MCF 10A (cell line): Measurements from ENCODE around the gene ABAT. TPM values are rescaled to one million over a fixed set of nuclear protein-coding genes. Genes with fewer than 3 reads are reported as not detected.

Experiments used
- BruUV-seq: library from RNA; stranded (reverse); fragments of 400-500 nt; replicated peaks from 2 replicates; lab custom pipeline; 2021; lab: Mats Ljungman, UMichigan
- CTCF ChIA-PET: fragments of 300-600 bp; sonication (Branson Sonifier 250); formaldehyde crosslinking; extraction: SDS; loops from one replicate; lab custom pipeline; 2021; ENCODE audit warnings: antibody characterized with exemption, inconsistent platforms; lab: Yijun Ruan, JAX
- POLR2A ChIA-PET: fragments of 300-600, 350-650 bp; sonication (Branson Sonifier 250); formaldehyde crosslinking; extraction: SDS; loops from one replicate; lab custom pipeline; 2020; ENCODE audit warnings: antibody characterized with exemption, inconsistent platforms; lab: Yijun Ruan, JAX
- DNase-seq: peaks from one replicate; pipeline ENCODE4 v3.0.0-alpha.2; 2018; ENCODE audit not compliant: unreplicated experiment
- H3K27ac Mint-ChIP-seq: one replicate; pipeline ENCODE4 v1.8.0; 2022; ENCODE audit warnings: mild to moderate bottlenecking, low read depth, mixed read lengths; ENCODE audit not compliant: unreplicated experiment
- H3K27me3 Mint-ChIP-seq: one replicate; pipeline ENCODE4 v1.8.0; 2022; ENCODE audit warnings: mixed read lengths; ENCODE audit not compliant: insufficient read depth, unreplicated experiment
- H3K36me3 Mint-ChIP-seq: one replicate; pipeline ENCODE4 v1.8.0; 2022; ENCODE audit warnings: mild to moderate bottlenecking, moderate library complexity, mixed read lengths; ENCODE audit not compliant: insufficient read depth, unreplicated experiment
- H3K4me1 Mint-ChIP-seq: one replicate; pipeline ENCODE4 v1.8.0; 2022; ENCODE audit warnings: mixed read lengths; ENCODE audit not compliant: insufficient read depth, unreplicated experiment
- H3K4me3 Mint-ChIP-seq: one replicate; pipeline ENCODE4 v1.8.0; 2022; ENCODE audit warnings: mild to moderate bottlenecking, moderate library complexity, mixed read lengths; ENCODE audit not compliant: unreplicated experiment
- H3K9me3 Mint-ChIP-seq: one replicate; pipeline ENCODE4 v1.8.0; 2022; ENCODE audit warnings: mixed read lengths; ENCODE audit not compliant: unreplicated experiment
- CTCF ChIP-seq: fragments of 200-600 bp; IDR thresholded peaks from one replicate; pipeline ENCODE4 v1.8.0; 2022; ENCODE audit warnings: antibody characterized with exemption, mild to moderate bottlenecking; ENCODE audit not compliant: unreplicated experiment
- intact Hi-C: fragments of 100-400 bp; cut with micrococcal nuclease; formaldehyde crosslinking; loops from 2 replicates; pipeline ENCODE4 v1.14.1; 2022
- total RNA-seq: library from RNA; stranded (reverse); gene quantifications from 2 replicates; pipeline ENCODE4 v1.2.3, GENCODE V29; 2022

ABAT gene
- total RNA-seq, 1 experiment from 2014 or later, result 3.0 TPM

- BruUV-seq, result no TSS peak
- H3K27me3 Mint-ChIP-seq, result no peaks in the 10 kb centered on the region
- peaks cover 14% of the 10 kb centered on the region for H3K9me3 Mint-ChIP-seq
- DNase-seq, result no peak
- no peaks in the 10 kb centered on the region for H3K4me1 Mint-ChIP-seq
- no peak for TF ChIP-seq CTCF
- ChIA-PET POLR2A (no interaction called here), CTCF (no interaction called here)
- no peak overlapping the region for H3K27ac Mint-ChIP-seq
- no peak overlapping the region for H3K4me3 Mint-ChIP-seq
- no peaks in the 10 kb centered on the region for H3K36me3 Mint-ChIP-seq
- intact Hi-C loops, result no loop called here
These were observed 17.3 kb downstream of the ABAT start for GRCh38 chr16:8691728-8692127.

DNA sequence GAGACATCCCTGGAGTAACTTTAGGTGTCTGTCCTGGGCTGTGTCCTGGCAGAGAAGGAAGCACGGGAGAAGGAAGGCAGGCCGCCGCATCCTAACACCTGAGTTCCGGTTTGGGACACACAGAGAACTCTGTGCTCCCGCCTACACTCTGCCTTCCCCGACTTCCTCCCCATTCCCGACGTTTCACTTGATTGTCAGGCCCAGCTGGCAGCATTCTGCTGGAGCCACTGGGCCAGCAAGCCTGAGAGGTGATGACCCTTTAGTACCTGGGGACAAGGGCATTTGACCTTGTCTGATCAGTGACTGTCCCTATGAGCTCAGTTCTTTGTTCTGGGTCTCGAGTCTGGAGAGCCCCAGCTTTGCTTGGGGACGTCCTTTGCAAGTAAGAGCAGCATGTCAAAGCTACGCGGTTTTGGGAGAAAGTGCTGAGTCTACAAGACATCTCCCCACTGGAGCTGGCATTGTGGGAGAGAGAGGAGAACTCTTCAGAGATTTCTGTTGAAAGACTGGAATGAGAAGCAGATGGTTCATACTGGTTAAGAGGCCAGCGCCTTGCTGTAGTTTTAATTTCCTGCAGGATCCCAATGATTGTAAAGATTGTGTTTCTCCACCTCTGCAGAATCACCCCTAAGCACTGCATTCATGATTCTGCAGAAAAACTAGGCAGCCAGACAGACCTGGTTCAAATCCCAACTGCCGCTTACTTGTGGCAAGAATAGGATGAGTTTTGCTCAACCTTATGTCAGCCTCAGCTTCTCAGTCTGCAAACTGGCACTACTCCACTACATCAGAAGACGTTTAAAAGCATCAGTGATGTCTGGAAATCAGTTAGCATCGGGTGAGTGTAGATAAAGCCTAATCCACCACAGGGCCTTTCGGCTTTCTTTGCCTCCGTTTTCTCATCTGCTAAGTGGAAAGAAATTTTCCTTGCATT, 20.6 kb downstream of the ABAT start:
- no TSS peak for BruUV-seq
- ChIA-PET POLR2A (interaction anchor here (0.7 to 1.0 kb wide), 2 partner anchors 15 to 21 kb away, joined by 3 to 4 read pairs; no protein-coding TSS in a partner anchor), CTCF (interaction anchor here (0.6 to 1.1 kb wide), 2 partner anchors 33 to 97 kb away, joined by 3 to 4 read pairs; no protein-coding TSS in a partner anchor)
- Mint-ChIP-seq H3K4me1 (no peaks in the 10 kb centered on the region), H3K27me3 (no peaks in the 10 kb centered on the region), H3K27ac (no peak overlapping the region), H3K4me3 (no peak overlapping the region), H3K9me3 (peaks cover 5% of the 10 kb centered on the region), H3K36me3 (no peaks in the 10 kb centered on the region)
- TF ChIP-seq CTCF, result no peak
- intact Hi-C loops, result no loop called here
- DNase-seq, result no peak

GRCh38 chr16:8696880-8697279, 22.5 kb downstream of the ABAT start:
- no TSS peak for BruUV-seq
- intact Hi-C loops, result no loop called here
- no peaks in the 10 kb centered on the region for H3K9me3 Mint-ChIP-seq
- H3K4me3 Mint-ChIP-seq, result no peak overlapping the region
- no peaks in the 10 kb centered on the region for H3K27me3 Mint-ChIP-seq
- H3K27ac Mint-ChIP-seq, result no peak overlapping the region
- DNase-seq, result no peak
- no peaks in the 10 kb centered on the region for H3K36me3 Mint-ChIP-seq
- H3K4me1 Mint-ChIP-seq, result no peaks in the 10 kb centered on the region
- TF ChIP-seq CTCF, result no peak
- POLR2A ChIA-PET, result no interaction called here
- CTCF ChIA-PET, result interaction anchor here (1.0 kb wide), 1 partner anchor 10 kb away, joined by 3 read pairs; no protein-coding TSS in a partner anchor

DNA sequence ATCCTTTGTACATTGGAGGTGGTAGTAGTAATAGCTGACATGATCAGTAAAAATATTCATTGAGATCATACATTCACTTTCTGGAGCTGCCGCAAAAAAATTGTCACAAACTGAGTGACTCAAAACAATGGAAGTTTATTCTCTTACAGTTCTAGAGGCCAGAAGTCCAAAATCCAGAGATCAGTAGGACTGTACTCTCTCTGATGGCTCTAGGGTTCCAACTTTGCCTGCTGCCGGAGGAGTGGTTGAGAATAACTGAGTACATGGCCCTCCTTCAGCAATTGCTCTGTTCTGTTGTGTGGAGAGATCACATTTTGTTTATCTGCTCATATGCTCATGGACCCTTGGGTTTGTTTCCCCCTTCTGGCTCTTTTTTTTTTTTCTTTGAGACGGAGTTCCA, 23.5 kb downstream of the ABAT start:
- TF ChIP-seq CTCF, result no peak
- intact Hi-C loops, result no loop called here
- Mint-ChIP-seq H3K27me3 (no peaks in the 10 kb centered on the region), H3K4me1 (no peaks in the 10 kb centered on the region), H3K36me3 (no peaks in the 10 kb centered on the region), H3K9me3 (no peaks in the 10 kb centered on the region), H3K27ac (no peak overlapping the region), H3K4me3 (no peak overlapping the region)
- ChIA-PET POLR2A (interaction anchor here (0.7 kb wide), 1 partner anchor 166 kb away, joined by 4 read pairs; no protein-coding TSS in a partner anchor), CTCF (no interaction called here)
- BruUV-seq, result no TSS peak
- DNase-seq, result no peak
